HG03558 (cell line): ENCODE results near the gene HELQ.

Experiments used
- ATAC-seq: cut with Tn5 transposase; IDR thresholded peaks from one replicate; pipeline ENCODE4 v1.9.1; 2021; ENCODE audit warnings: moderate number of reproducible peaks; ENCODE audit not compliant: unreplicated experiment; ENCODE audit errors: extremely low read depth

The HELQ gene

GRCh38 chr4:83372931-83373330 is 82.7 kb downstream of the HELQ start:
- ATAC-seq = no peak

- ATAC-seq = no peak
Measured at GRCh38 chr4:83371936-83372335, 83.7 kb downstream of the HELQ start.

GRCh38 chr4:83371235-83371634 is 84.4 kb downstream of the HELQ start:
- ATAC-seq = no peak

GRCh38 chr4:83370640-83370906 is 85.0 kb downstream of the HELQ start:
- no peak for ATAC-seq

GRCh38 chr4:83369831-83370639 is 85.6 kb downstream of the HELQ start:
- ATAC-seq = no peak

- ATAC-seq = no peak
Measured at GRCh38 chr4:83364312-83364711, 91.3 kb downstream of the HELQ start.

- no peak for ATAC-seq
Measured at GRCh38 chr4:83362492-83363329, 92.9 kb downstream of the HELQ start.

- no peak for ATAC-seq
Measured at GRCh38 chr4:83361416-83362103, 94.1 kb downstream of the HELQ start.

GRCh38 chr4:83360018-83360417 is 95.6 kb downstream of the HELQ start:
- no peak for ATAC-seq

GRCh38 chr4:83358410-83358809 is 97.2 kb downstream of the HELQ start:
- ATAC-seq = no peak
